GM10266 (cell line): ENCODE measurements around the gene SDE2.
"Not testable (repeated sequence)": the region's sequence is repeated elsewhere in the genome, so short reads cannot be mapped to it uniquely, and the experiment has no call there.

ENCODE experiments used
- DNase-seq: peaks from one replicate; pipeline ENCODE4 v3.0.0; 2012; ENCODE audit errors: extremely low spot score
- TF ChIP-seq, protein P1 (sequence below): IDR thresholded peaks from 2 replicates; pipeline ENCODE4 v1.5.1; 2012; ENCODE audit warnings: mild to moderate bottlenecking, low read depth; ENCODE audit not compliant: control insufficient read depth, insufficient read depth; ENCODE audit errors: missing control alignments

The SDE2 gene

DNA sequence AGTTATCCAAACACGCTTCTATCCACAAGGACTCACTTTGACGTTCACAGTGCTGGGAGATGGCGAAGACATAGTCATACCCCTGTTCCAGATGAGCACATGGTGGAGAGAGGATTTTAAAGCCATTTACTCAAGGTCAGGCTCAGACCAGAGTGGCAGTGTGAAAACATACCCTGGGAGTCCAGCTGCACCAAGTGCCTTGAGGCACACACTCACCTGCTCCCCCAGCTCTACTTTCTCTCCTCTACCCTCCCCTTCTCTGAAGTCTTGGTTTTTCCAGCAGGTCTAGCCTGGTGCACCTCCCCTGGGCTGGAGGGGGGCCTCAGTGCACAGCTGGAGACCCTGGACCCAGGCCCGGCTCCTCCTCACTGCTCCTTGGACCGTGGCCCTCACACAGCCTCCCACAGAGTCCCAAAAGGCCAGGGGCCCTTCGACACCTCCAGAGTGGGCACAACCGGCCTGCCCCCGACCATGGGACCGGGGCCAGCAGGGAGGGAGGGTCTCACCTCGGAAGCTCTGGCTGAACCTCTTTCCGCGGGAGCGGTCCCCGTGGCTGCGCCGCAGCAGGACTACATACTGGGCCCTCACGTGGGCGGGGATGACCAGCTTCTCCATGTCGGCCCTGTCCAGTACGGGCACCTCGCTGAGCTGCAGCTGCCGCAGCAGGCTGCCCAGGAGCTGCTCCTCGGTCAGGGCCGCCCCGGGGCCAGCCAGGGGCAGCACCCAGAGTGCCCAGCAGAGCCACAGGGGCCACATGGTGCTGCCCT lies 58.6 kb downstream of the SDE2 start:
- DNase-seq, result no peak
- TF ChIP-seq, protein P1, sequence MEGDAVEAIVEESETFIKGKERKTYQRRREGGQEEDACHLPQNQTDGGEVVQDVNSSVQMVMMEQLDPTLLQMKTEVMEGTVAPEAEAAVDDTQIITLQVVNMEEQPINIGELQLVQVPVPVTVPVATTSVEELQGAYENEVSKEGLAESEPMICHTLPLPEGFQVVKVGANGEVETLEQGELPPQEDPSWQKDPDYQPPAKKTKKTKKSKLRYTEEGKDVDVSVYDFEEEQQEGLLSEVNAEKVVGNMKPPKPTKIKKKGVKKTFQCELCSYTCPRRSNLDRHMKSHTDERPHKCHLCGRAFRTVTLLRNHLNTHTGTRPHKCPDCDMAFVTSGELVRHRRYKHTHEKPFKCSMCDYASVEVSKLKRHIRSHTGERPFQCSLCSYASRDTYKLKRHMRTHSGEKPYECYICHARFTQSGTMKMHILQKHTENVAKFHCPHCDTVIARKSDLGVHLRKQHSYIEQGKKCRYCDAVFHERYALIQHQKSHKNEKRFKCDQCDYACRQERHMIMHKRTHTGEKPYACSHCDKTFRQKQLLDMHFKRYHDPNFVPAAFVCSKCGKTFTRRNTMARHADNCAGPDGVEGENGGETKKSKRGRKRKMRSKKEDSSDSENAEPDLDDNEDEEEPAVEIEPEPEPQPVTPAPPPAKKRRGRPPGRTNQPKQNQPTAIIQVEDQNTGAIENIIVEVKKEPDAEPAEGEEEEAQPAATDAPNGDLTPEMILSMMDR, result no peak

DNA sequence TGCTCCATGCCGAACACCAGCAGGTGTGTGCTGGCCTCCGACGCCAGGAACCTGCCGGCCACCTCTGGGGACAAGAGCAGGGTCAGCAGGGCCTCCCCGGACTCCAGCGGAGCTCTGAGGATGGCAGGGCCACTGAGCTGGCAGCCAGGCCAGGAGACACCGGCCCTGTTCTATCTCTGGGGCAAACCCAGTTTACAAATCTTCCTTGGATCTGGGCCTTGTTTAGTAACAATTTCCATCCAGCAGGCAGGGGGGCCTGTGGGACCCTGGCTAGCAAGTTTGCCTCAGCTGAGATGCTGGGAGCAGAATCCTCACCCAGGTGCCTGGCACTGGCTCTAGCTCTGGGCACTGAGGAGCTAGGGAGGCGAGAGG lies 59.2 kb downstream of the SDE2 start:
- not testable (repeated sequence) for DNase-seq

DNA sequence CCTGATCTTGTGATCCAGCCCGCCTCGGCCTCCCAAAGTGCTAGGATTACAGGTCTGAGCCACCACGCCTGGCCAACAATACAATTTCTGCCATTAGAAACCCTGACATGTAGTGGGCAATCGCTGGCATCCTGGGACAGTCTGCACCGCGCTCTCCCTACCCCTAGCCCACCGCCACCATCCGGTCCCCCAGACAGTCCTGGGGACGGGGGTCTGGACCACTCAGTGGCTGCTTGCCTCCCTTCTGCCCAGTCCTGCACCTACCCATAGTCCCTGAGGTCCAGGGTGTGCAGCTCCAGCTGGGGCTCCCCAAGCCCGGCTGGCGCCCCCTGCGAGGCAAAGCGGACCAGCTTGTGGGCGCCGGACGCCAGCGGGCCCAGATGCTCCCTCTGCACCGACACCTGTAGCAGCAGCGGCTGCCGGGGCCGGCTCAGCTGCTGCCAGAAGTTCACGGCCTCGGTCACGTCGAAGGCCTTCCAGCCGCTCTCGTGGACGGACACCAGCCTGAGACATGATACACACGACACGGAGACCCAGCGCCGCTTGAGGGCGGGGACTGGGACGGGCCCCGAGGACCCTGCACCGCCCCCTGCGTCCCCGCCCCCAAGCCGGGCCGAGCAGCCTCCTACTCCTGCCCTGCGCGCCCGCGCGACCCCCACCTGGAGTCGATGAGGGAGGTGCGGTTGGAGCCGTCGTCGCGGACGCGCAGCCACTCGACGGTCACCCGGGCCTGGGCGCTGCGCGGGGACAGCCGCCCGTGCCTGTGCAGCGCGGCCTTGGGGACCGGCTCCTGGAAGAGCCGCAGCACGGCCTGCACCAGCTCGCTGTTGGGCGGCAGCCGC lies 59.8 kb downstream of the SDE2 start:
- DNase-seq, result not testable (repeated sequence)

DNA sequence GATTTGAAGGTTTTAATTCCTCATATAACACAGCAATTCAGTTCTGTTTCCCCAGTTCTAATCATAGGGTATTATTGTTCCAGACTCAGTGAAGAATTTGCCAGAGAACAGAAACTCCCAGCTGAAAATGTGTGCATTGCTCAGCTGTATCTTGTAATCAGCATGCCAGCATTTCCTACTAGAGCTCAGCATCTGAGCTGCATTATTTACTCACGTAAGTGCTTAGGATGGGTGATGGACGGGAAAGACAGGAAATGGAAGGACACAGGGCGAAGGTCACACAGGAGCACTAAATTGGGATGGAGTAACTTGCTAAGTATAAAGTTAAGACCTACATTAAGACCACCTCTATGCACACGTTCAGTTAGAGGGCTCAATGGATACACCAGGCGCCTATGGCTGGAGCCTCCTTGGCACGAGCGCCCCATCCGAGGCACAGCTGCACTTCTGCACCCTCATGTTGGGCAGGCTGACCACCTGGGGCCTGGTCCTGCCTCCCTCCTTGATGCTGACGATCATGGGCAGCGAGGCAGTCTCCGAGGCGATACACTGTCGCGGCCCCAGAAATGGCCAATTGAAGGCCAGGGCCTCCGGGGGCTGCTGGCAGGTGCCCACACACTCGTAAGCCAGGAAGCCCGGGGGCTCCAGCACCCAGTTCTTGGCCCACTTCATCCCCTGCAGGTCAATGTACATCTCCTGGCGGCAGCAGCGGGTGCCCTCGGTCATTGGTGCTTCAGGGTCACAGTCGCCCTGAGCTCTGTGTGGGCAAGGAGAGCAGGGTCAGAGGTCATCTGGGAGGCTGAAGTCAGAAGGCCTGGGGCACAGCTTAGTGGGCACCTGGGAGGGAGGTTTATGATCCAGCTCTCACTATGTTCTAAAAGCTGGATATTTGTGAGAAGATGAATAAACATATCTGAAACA lies 61.8 kb downstream of the SDE2 start:
- TF ChIP-seq, protein P1, result no peak

DNA sequence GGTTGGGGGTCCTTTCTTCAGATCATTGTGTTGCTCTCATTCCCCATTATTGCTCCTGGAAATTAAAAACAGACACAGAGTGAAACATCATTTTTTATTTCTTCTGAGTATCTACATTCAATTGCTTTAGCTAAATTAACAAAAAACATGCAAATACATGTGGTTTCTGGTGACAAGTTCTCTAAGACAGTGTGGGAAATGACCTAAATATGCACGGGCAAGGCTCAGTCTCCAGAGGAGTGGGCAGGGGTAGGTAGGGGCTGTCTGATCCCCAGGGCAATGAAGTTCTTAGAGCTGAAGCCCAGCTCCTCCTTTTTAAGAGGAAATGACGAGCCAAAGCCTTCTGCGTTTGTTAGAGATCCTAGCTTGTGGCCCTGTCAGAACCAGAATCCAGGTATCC lies 62.6 kb downstream of the SDE2 start:
- TF ChIP-seq, protein P1, result no peak
- DNase-seq, result no peak

More for the DNA sequence above, 61.8 kb downstream of the SDE2 start:
- DNase-seq, result no peak

DNA sequence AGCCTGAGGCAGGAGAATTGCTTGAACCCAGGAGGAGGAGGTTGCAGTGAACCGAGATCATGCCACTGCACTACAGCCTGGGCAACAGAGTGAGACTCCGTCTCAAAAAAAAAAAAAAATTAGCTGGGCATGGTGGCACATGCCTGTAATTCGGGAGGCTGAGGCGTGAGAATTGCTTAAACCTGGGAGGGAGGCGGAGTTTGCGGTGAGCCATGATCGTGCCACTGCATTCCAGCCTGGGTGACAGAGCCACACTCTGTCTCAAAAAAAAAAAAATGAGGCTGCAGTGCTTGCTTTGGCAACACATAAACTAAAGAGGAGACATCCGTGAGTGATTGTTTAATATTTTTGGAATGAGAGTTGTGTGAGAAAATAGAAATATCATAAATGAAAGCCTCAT lies 63.1 kb downstream of the SDE2 start:
- not testable (repeated sequence) for DNase-seq

DNA sequence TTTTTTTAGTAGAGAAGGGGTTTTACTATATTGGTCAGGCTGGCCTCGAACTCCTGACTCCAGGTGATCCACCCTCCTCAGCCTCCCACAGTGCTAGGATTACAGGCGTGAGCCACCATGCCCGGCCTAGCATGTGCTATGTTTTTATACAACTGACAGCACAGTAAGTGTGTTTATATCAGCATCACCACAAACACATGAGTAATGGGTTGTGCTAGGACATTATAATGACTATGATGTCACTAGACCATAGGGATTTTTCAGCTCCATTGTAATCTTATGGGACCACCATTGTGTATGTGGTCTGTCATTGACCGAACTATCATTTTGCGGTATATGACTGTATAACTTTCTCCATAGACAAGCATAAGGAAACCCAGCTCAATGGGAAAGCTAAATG lies 64.4 kb downstream of the SDE2 start:
- TF ChIP-seq, protein P1, result no peak
- DNase-seq, result no peak

DNA sequence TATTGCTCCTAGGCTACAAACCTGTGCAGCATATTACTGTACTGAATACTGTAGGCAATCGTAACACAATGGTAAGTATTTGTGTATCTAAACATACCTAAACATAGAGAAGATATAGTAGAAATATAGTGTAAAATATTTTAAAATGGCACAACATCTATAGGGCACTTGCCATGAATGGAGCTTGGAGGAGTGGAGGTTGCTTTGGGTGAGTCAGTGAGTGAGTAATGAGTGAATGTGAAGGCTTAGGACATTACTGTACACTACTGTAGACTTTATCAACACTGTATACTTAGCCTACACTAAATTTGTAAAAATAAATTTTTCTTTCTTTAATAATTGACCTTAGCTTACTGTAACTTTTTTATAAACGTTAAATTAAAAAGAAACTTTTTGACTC lies 66.1 kb downstream of the SDE2 start:
- TF ChIP-seq, protein P1, result no peak
- no peak for DNase-seq
